DMS114 treated with DMSO at 0.1 percent for 48 hours (cell line): ENCODE data around the gene ERP29.
"Not testable (repeated sequence)": the region's sequence is repeated elsewhere in the genome, so short reads cannot be mapped to it uniquely, and the experiment has no call there.

Experiments used
- DNase-seq: peaks from one replicate; lab custom pipeline; 2025; ENCODE audit not compliant: unreplicated experiment; lab: John Stamatoyannopoulos, UW

ERP29 gene

DNA sequence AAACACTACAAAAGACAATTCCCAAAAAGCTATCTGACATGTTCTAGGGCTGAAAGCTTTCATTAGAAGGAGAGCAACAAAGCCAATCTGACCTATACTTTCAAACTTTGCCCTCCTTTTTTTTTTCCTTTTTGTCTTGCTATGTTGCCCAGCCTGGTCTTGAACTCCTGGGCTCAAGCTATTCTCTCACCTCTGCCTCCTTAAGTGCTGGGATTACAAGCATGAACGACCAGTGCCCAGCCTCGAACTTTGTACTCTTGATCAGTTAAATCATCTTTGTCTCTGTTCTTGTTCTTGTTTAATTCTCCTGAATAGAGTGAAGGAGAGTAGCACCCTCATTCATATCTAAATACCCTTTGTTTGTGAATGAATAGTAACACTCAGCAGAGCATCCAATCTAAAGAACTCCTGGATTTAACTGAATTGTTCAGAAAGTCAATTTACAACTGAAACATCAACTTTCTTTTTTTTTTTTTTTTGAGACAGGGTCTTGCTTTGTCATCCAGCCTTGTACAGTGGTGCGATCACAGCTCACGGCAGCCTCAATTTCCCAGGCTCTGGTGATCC lies 22.1 kb downstream of the ERP29 start:
- DNase-seq = no peak

DNA sequence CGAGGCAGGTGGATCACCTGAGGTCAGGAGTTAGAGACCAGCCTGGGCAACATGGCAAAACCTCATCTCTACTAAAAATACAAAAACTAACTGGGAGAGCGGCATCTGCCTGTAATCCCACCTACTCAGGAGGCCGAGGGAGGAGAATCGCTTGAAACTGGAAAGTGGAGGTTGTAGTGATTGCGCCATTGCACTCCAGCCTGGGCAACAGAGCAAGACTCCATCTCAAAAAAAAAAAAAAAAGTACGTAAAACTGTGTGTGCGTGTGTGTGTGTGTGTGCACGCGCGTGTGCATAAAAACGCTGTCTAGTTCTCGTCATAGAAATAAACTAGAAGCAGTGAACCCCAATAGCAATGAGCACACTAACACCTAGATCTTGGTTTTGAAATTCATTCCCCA lies 23.4 kb downstream of the ERP29 start:
- DNase-seq = not testable (repeated sequence)

DNA sequence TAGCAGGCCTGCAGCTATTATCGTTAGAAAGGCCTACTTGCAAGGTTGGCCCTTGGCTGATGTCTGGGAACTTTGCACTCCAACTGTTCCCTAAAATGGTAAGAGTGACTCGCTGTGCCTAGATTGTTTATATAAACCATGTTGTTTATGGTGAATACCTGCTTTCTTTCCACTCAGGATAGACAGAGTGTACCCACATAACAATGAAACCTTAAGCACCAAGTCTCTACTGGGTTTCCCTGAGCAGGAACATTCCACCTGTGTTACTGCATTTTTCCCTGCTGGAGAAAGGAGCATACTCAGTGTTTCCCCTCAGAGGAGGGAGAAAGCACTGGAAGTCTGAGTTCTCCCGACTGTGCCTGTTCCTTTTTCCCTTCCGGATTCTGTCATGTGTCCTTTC lies 32.8 kb downstream of the ERP29 start:
- DNase-seq = no peak

DNA sequence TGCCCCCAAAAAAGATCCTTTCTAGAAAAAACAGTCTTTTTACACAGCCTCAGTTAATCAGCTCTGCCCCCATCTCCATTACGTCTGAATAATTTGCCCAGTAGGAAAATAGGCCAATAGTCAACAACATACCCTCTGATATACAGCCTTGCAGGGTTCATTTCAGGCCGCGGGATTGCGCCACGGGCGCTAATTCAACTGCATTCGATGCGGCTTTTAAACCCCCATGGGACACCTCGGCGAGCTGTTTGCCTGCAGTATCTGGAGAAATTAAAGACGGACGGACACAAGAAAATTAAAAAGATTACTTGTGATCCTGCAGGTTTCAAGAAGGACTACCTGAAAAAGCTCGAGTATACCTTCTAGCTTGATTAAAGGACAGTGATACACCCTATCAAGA lies 36.1 kb downstream of the ERP29 start:
- DNase-seq = no peak

DNA sequence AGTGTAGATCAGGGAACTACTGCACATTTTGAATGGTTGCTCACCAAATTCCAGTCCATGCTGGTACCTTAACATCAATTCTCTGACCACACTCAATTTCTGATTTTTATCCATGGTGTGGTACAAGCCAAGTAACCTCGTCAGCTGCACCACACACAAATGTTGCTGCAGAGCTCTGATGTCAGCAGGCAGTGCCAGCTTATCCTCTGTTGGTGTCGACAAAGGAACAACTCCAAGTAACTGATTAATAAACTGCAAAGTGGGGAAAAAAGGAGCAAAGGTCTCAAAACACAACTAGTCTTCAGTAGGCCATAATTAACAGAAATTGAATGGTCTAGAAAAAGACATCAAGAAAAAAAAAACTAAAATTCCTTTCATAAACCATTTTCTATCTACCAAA lies 47.9 kb downstream of the ERP29 start:
- no peak for DNase-seq

DNA sequence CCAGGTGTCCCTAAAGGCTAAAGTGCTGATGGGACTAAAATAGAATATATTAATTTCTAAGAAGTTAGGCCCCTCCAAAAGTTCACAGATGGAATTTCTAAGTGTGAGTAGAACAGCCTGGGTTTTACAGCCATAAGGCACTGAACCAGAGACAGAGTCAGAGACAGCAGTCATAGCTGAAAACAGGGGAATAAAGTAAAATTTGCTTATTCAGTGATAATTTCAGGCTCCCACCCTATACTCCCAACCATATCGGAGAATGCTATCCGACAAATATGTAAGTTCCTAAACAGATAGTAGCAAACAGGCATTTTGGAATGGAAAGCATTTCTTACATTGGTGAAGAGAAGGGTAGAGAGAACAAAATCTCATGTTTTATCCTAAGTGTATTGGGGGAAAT lies 50.0 kb downstream of the ERP29 start:
- no peak for DNase-seq

DNA sequence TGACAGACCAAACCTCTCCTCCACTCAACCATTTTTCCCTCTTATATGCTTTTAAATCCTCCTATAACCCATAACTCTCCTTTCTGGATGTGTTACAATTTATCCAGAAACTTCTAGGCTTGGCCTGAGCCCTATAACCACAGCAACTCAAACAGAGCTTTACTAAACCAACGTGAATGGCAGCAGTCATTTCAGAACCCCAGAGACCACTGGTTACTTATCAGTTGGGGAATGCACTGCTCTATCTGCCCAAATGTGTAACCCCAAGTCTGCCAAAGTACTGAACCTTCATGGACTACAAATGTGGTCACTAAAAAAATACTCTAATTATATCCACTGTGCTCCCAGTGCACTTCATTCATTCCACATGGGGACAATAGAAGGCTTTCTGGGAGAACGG lies 53.3 kb downstream of the ERP29 start:
- DNase-seq = no peak
